Measurements from ENCODE around the gene C5AR1.
"Not testable (repeated sequence)": the region's sequence is repeated elsewhere in the genome, so short reads cannot be mapped to it uniquely, and the experiment has no call there.

Gene C5AR1

DNA sequence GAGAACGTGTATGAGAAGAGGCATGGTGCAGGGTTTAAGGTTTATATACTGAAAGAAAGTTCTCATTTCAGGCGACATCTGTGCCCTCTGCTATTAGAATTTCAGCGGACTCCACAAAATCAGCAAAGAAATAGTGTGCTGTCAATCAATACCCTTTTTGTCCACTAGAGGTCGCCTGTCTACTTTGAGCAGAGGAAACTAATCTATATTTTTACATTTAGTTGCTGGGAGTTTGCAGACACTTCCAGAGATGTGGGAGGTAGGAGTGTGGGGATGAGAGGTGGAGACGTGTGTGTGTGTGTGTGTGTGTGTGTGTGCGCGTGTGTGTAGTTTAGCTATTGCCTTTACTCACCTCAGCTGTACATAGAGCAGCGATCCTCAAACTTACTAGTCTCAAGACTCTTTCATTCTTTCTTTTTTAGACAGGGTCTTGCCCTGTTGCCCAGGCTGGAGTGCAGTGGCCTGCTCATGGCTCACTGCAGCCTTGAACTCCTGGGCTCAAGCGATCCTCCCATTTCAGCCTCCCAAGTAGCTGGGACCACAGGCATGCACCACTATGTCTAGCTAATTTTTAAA lies 25.2 kb upstream of the C5AR1 start:
- peak; percentile 42 for DNase-seq (ENCODE audit: low spot score)

DNA sequence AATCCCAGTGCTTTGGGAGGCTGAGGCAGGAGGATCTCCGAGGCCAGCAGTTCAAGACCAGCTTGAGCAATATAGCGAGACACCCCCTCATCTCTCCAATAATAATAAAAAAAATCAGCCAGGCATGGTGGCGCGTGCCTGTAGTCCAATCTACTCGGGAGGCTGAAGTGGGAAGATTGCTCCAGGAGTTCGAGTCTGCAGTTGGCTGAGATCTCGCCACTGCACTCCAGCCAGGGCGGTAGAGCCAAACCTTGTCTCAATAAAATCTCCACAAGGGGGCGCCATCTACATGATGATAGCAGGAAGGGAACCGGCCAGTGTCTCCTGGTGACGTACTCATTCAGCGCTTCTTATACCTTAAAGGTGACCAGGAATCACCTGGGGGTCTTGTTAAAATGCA lies 13.6 kb upstream of the C5AR1 start:
- peak; percentile 85 for DNase-seq (ENCODE audit: low spot score)

DNA sequence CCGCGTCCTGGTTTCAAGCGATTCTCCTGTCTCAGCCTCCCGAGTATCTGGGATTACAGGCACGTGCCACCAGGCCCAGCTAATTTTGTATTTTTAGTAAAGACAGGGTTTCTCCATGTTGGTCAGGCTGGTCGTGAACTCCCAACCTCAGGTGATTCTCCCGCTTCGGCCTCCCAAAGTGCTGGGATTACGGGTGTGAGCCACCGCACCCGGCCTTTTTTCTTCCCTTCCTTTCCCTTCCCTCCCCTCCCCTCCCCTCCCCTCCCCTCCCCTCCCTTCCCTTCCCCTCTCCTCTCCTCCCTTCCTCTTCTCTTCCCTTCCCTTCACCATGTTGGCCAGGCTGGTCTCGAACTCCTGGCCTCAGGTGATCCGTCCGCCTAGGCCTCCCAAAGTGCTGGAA lies 8.8 kb upstream of the C5AR1 start:
- DNase-seq (ENCODE audit: low spot score) = not testable (repeated sequence)

DNA sequence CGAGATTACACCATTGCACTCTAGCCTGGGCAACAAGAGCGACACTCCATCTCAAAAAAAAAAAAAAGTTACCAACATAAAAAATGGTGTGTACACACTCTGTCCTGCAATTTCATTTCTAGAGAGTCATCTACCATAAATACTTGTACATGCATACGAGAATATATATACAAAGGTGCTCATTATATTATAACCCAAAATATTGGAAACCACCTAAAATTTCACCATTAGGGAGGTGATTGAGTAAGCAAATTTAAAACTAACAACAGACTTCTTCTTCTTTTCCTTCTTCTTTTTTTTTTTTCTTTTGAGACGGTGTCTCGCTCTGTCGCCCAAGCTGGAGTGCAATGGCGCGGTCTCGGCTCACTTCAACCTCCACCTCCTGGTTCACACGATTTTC lies 7.4 kb upstream of the C5AR1 start:
- DNase-seq (ENCODE audit: low spot score) = no peak

- DNase-seq (ENCODE audit: low spot score) = no peak
Observed at GRCh38 chr19:47303966-47304365, 5.7 kb upstream of the C5AR1 start.

- peak; percentile 72 for DNase-seq (ENCODE audit: low spot score)
Observed at GRCh38 chr19:47305309-47305751, 4.3 kb upstream of the C5AR1 start.

DNA sequence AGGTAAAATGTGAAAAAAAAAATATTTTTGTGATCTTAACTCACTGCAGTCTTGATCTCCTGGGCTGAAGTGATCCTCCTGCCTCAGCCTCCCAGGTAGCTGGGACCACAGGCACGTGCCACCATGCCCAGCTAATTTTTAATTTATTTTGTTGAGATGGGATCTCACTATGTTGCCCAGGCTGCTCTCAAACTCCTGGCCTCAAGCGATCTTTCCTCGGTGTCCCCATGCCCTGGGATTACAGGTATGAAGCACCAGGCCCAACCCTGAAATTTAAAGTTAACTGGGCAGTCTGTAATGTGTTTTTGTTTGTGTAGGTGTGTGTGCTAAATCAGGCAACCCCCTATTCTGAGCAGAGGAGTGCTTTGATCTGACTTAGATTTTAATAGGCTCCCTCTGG lies 3.4 kb upstream of the C5AR1 start:
- DNase-seq (ENCODE audit: low spot score) = no peak

DNA sequence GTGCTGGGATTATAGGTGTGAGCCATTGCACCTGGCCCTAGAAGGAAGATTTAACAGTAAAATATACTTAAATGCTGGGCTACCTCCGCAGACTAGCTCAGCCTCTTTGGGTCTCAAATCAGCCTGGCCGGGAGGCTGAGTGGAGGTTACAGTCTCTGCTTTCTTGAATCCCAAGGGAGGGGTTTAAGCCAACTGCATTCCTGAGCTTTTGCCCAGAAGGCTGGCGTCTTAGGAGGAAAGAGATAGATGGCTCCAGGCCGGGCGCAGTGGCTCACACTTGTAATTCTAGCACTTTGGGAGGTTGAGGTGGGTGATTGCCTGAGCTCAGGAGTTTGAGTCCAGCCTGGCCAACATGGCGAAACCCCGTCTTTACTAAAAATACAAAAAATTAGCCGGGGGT lies 623 bp upstream of the C5AR1 start:
- DNase-seq (ENCODE audit: low spot score) = no peak

GRCh38 chr19:47310323-47310722 lies 662 bp downstream of the C5AR1 start:
- no peak for DNase-seq (ENCODE audit: low spot score)

- DNase-seq (ENCODE audit: low spot score) = peak; percentile 22
Observed at GRCh38 chr19:47310819-47311218, 1.2 kb downstream of the C5AR1 start.

DNA sequence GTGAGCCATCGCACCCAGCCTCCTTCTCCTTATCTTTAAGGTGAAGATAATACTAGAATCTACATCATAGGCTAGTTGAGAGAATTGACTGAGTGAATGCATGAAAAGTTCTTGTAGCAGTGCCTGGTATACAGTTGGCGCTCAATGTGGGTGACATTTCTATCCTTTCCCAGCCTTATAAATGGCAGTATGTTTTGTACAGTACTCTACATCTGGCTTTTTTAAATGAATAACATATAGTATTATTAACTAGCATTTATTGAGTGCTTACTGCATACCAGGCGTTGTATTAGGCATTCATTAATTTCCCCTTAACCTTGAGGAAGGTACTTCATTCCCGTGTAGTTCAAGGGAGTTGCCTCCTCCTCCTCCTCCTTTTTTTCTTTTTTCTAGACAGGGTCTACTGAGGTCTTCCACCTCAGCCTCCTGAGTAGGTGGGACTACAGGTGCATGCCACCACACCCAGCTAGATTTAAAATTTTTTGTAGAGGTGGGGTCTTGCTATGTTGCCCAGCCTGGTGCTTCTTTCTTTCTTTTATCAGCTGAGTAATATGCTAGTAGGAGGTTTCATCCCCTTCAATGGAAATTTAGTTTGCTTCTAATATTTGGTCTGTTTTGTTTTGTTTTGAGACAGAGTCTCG lies 2.8 kb downstream of the C5AR1 start:
- DNase-seq (ENCODE audit: low spot score) = no peak

- DNase-seq (ENCODE audit: low spot score) = no peak
Observed at GRCh38 chr19:47313754-47314295, 4.2 kb downstream of the C5AR1 start.

DNA sequence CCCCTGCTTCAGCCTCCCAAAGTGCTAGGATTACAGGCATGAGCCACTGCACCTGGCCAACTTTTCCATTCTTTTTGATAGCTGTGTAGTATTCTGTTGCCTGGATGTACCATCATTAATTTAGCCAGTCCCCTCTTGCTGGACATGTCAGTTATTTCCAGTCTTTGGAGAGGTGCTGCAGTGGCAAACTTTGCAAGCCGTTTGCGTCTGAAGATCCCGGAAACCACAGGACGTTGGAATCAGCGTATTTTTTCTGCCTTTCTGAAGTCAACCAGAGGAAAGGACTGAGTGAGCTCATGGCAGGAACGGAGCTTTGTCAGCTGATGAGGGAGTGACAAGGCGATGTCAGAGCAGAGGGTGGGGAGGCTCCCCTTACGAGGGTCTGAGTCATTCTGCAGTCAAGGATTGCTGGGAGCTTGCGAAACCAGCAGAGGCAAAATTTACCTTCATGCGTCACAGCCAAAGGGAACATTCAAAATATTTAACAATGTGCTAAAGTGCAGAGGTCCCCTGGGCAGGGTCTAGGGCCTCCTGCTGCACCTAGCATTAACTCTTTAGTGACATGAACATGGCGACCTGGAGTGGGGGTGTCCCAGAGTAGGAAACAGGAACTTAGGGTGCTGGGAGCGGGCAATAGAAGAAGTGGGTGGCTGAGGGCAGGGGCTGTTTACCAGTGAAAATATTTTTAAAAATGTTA lies 5.6 kb downstream of the C5AR1 start:
- peak; percentile 90 for DNase-seq (ENCODE audit: low spot score)

- DNase-seq (ENCODE audit: low spot score) = no peak
Observed at GRCh38 chr19:47316513-47316912, 6.9 kb downstream of the C5AR1 start.

DNA sequence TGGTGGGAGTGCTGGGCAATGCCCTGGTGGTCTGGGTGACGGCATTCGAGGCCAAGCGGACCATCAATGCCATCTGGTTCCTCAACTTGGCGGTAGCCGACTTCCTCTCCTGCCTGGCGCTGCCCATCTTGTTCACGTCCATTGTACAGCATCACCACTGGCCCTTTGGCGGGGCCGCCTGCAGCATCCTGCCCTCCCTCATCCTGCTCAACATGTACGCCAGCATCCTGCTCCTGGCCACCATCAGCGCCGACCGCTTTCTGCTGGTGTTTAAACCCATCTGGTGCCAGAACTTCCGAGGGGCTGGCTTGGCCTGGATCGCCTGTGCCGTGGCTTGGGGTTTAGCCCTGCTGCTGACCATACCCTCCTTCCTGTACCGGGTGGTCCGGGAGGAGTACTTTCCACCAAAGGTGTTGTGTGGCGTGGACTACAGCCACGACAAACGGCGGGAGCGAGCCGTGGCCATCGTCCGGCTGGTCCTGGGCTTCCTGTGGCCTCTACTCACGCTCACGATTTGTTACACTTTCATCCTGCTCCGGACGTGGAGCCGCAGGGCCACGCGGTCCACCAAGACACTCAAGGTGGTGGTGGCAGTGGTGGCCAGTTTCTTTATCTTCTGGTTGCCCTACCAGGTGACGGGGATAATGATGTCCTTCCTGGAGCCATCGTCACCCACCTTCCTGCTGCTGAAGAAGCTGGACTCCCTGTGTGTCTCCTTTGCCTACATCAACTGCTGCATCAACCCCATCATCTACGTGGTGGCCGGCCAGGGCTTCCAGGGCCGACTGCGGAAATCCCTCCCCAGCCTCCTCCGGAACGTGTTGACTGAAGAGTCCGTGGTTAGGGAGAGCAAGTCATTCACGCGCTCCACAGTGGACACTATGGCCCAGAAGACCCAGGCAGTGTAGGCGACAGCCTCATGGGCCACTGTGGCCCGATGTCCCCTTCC lies 10.5 kb downstream of the C5AR1 start:
- no peak for DNase-seq (ENCODE audit: low spot score)

DNA sequence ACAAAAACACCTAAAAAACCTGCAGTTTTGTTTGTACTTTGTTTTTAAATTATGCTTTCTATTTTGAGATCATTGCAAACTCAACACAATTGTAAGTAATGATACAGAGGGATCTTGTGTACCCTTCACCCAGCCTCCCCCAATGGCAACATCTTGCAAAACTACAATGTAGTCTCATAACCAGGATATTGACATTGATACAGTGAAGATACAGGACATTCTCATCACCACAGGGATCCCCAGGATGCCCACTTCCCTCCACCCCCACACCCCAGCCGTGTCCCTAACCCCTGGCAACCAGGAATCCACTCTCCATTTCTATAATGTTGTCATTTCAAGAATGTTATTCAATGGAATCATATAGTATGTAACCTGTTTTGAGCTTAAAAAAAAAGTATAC lies 12.0 kb downstream of the C5AR1 start:
- DNase-seq (ENCODE audit: low spot score) = no peak

DNA sequence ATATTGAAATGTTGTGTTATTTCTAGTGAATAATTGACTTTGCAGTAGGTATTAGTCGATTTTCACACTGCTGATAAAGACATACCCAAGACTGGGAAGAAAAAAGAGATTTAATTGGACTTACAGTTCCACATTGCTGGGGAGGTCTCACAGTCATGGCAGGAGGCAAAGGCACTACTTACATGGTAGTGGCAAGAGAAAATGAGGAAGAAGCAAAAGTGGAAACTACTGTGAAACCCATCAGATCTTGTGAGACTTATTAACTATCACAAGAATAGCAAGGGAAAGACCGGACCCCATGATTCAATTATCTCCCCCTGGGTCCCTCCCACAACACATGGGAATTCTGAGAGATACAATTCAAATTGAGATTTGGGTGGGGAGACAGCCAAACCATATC lies 12.4 kb downstream of the C5AR1 start:
- no peak for DNase-seq (ENCODE audit: low spot score)

- DNase-seq (ENCODE audit: low spot score) = no peak
Observed at GRCh38 chr19:47323409-47323808, 13.7 kb downstream of the C5AR1 start.

GRCh38 chr19:47323872-47324271 lies 14.2 kb downstream of the C5AR1 start:
- no peak for DNase-seq (ENCODE audit: low spot score)

DNA sequence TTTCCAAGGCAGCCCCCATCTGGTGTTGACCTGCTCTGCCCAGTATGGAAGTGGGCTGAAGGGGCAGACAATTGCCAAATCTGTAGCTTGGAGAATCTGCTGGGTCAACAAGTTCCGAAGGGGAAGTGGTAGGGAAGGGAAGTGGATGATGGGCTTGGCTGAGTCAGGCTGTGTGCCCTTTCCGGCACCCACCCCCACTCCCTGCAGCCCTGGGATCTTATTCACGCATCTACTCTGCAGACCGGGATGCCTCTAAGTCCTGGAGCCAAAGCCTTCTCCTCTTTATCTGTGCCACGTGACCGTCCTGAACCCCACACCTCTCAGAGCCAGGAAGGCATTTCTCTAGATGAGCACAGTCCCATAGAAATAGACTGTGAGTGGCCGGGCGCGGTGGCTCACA lies 14.8 kb downstream of the C5AR1 start:
- DNase-seq (ENCODE audit: low spot score) = no peak

GRCh38 chr19:47330466-47330869 lies 20.8 kb downstream of the C5AR1 start:
- no peak for DNase-seq (ENCODE audit: low spot score)

DNA sequence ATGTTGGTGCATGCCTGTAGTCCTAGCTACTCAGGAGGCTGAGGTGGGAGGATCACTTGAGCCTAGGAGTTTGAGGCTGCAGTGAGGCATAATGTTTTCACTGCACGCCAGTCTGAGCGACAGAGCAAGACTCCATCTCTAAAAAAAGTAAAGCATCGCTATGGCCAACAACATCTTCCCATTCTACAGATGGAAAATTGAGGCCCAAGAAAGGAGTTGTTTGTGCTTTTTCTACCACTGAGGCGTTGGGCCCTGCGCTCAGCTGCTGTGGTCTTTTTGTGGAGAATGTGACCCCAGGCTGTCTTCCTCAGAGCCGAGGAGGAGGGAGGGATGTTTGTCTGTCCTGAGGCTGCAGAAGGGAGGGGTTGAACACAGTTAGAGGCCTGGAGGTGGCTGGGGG lies 21.8 kb downstream of the C5AR1 start:
- no peak for DNase-seq (ENCODE audit: low spot score)
